ENCODE measurements around the gene NES. TPM values are rescaled to one million over a fixed set of nuclear protein-coding genes. Genes with fewer than 3 reads are reported as not detected.

NES gene
- total and polyA plus RNA-seq, 2 of the 8 experiments (the other 6 are each of a cell fraction or from before 2014, with no cell fraction given) = 13.3 to 135 TPM

- TF ChIP-seq, protein P1, sequence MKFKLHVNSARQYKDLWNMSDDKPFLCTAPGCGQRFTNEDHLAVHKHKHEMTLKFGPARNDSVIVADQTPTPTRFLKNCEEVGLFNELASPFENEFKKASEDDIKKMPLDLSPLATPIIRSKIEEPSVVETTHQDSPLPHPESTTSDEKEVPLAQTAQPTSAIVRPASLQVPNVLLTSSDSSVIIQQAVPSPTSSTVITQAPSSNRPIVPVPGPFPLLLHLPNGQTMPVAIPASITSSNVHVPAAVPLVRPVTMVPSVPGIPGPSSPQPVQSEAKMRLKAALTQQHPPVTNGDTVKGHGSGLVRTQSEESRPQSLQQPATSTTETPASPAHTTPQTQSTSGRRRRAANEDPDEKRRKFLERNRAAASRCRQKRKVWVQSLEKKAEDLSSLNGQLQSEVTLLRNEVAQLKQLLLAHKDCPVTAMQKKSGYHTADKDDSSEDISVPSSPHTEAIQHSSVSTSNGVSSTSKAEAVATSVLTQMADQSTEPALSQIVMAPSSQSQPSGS (IDR thresholded peaks at IDR 0.05; ENCODE audit: low read length) = no peak
- TF ChIP-seq, protein P2, sequence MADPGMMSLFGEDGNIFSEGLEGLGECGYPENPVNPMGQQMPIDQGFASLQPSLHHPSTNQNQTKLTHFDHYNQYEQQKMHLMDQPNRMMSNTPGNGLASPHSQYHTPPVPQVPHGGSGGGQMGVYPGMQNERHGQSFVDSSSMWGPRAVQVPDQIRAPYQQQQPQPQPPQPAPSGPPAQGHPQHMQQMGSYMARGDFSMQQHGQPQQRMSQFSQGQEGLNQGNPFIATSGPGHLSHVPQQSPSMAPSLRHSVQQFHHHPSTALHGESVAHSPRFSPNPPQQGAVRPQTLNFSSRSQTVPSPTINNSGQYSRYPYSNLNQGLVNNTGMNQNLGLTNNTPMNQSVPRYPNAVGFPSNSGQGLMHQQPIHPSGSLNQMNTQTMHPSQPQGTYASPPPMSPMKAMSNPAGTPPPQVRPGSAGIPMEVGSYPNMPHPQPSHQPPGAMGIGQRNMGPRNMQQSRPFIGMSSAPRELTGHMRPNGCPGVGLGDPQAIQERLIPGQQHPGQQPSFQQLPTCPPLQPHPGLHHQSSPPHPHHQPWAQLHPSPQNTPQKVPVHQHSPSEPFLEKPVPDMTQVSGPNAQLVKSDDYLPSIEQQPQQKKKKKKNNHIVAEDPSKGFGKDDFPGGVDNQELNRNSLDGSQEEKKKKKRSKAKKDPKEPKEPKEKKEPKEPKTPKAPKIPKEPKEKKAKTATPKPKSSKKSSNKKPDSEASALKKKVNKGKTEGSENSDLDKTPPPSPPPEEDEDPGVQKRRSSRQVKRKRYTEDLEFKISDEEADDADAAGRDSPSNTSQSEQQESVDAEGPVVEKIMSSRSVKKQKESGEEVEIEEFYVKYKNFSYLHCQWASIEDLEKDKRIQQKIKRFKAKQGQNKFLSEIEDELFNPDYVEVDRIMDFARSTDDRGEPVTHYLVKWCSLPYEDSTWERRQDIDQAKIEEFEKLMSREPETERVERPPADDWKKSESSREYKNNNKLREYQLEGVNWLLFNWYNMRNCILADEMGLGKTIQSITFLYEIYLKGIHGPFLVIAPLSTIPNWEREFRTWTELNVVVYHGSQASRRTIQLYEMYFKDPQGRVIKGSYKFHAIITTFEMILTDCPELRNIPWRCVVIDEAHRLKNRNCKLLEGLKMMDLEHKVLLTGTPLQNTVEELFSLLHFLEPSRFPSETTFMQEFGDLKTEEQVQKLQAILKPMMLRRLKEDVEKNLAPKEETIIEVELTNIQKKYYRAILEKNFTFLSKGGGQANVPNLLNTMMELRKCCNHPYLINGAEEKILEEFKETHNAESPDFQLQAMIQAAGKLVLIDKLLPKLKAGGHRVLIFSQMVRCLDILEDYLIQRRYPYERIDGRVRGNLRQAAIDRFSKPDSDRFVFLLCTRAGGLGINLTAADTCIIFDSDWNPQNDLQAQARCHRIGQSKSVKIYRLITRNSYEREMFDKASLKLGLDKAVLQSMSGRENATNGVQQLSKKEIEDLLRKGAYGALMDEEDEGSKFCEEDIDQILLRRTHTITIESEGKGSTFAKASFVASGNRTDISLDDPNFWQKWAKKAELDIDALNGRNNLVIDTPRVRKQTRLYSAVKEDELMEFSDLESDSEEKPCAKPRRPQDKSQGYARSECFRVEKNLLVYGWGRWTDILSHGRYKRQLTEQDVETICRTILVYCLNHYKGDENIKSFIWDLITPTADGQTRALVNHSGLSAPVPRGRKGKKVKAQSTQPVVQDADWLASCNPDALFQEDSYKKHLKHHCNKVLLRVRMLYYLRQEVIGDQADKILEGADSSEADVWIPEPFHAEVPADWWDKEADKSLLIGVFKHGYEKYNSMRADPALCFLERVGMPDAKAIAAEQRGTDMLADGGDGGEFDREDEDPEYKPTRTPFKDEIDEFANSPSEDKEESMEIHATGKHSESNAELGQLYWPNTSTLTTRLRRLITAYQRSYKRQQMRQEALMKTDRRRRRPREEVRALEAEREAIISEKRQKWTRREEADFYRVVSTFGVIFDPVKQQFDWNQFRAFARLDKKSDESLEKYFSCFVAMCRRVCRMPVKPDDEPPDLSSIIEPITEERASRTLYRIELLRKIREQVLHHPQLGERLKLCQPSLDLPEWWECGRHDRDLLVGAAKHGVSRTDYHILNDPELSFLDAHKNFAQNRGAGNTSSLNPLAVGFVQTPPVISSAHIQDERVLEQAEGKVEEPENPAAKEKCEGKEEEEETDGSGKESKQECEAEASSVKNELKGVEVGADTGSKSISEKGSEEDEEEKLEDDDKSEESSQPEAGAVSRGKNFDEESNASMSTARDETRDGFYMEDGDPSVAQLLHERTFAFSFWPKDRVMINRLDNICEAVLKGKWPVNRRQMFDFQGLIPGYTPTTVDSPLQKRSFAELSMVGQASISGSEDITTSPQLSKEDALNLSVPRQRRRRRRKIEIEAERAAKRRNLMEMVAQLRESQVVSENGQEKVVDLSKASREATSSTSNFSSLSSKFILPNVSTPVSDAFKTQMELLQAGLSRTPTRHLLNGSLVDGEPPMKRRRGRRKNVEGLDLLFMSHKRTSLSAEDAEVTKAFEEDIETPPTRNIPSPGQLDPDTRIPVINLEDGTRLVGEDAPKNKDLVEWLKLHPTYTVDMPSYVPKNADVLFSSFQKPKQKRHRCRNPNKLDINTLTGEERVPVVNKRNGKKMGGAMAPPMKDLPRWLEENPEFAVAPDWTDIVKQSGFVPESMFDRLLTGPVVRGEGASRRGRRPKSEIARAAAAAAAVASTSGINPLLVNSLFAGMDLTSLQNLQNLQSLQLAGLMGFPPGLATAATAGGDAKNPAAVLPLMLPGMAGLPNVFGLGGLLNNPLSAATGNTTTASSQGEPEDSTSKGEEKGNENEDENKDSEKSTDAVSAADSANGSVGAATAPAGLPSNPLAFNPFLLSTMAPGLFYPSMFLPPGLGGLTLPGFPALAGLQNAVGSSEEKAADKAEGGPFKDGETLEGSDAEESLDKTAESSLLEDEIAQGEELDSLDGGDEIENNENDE (IDR thresholded peaks at IDR 0.05; ENCODE audit: insufficient replicate concordance, low read length) = no peak
- no peak for TF ChIP-seq GTF2F1 (IDR thresholded peaks at IDR 0.05; ENCODE audit: borderline replicate concordance, low read depth, low read length)
- no peak for TF ChIP-seq SIRT6 (IDR thresholded peaks at IDR 0.05; ENCODE audit: low read length)
- TF ChIP-seq KDM1A (IDR thresholded peaks at IDR 0.05; ENCODE audit: borderline replicate concordance, low read length) = peak; percentile 25; the same call in 1 of the 2 replicates
- no peak for TF ChIP-seq RFX5 (IDR thresholded peaks at IDR 0.05; ENCODE audit: borderline replicate concordance, low read depth, low read length)
- TF ChIP-seq MAX (IDR thresholded peaks at IDR 0.05) = no peak
These were observed 34.8 kb downstream of the NES start (continued) for GRCh38 chr1:156642265-156643048.
